Right lobe of liver (tissue), 6 donors: Measurements from ENCODE around the gene FTHL17. TPM values are rescaled to one million over a fixed set of nuclear protein-coding genes. Genes with fewer than 3 reads are reported as not detected.
A peak's percentile ranks its signal among the peaks of the same experiment; 100 is the strongest.

ENCODE experiments used
- ATAC-seq, 4 donors: fragments of 200-7000 bp; cut with Tn5 transposase; one replicate each; pipeline ENCODE4 v1.9.1; 2020; ENCODE audit warnings: mild to moderate bottlenecking in 4 of 4, moderate library complexity in 4 of 4
- DNase-seq, 3 donors: peaks; one replicate each; pipeline ENCODE4 v3.0.0-alpha.2; 2020
- H3K27ac ChIP-seq, 3 donors: fragments of 200-600 bp; one replicate each; pipeline ENCODE4 v1.8.0; 2022
- H3K27me3 ChIP-seq, 2 donors: fragments of 200-600 bp; one replicate each; pipeline ENCODE4 v1.8.0; 2022
- H3K36me3 ChIP-seq, 4 donors: fragments of 200-600 bp; sonication (generic) in 1 of 4; one replicate each; pipeline versions ENCODE4 v1.5.1 to v1.8.0; 2017 to 2022; ENCODE audit warnings: control low read depth in 1 of 4
- H3K4me1 ChIP-seq, 4 donors: fragments of 200-600 bp; sonication (generic) in 1 of 4; one replicate each; pipeline versions ENCODE4 v1.5.1 to v1.8.0; 2017 to 2022; ENCODE audit warnings: control low read depth in 1 of 4
- H3K4me3 ChIP-seq, 3 donors: fragments of 200-600 bp; one replicate each; pipeline ENCODE4 v1.8.0; 2022
- H3K9me3 ChIP-seq, 4 donors: fragments of 200-600 bp; sonication (generic) in 1 of 4; one replicate each; pipeline versions ENCODE4 v1.5.1 to v1.8.0; 2017 to 2022; ENCODE audit warnings: control low read depth in 1 of 4
- CTCF ChIP-seq, 4 donors: fragments of 200-600 bp in 3 of 4; fragments of 450-650 bp in 1 of 4; IDR thresholded peaks; one replicate each; pipeline versions ENCODE4 v1.5.1 to v1.8.0; 2016 to 2022; ENCODE audit warnings: antibody characterized with exemption in 4 of 4, mild to moderate bottlenecking in 2 of 4
- POLR2A ChIP-seq: fragments of 450-650 bp; IDR thresholded peaks from one replicate; pipeline ENCODE4 v1.6.1; 2017; ENCODE audit warnings: antibody characterized with exemption, mild to moderate bottlenecking
- WGBS: methylation state at CpG from one replicate; pipeline ENCODE4 v1.1.6; 2018; ENCODE audit warnings: low coverage, low lambda C conversion rate; ENCODE audit not compliant: insufficient coverage; ENCODE audit errors: missing lambda C conversion rate; 5-methylcytosine and 5-hydroxymethylcytosine counted together
- intact Hi-C, 2 donors: fragments of 100-400 bp; cut with DNase I; formaldehyde crosslinking; loops; one replicate each; pipeline versions ENCODE4 v1.11.2 to v1.14.1; 2022
- long read RNA-seq: library from polyadenylated mRNA; unstranded; transcript quantifications from one replicate; pipeline ENCODE4 v2.0.0, GENCODE V29; 2019
- total RNA-seq, 6 experiments: library from RNA; depleted of rRNA in 2 of 6; stranded (reverse); fragments of >200 nt in 2 of 6; fragmentation: NEBNext Ultra II Directional in 3 of 6; extraction: Animal tissue kit (Norgen Biotek cat#: 25700) in 3 of 6; gene quantifications; one replicate each; pipeline versions ENCODE4 v1.1.0 to v1.2.4, GENCODE V29; 2016 to 2023
- donor health status: DM: no; HTN: yes; CAD: no.
- donor health status: DM: no; HTN: no; CAD: no.
- donor health status: DM: no; HTN: no; CAD: no.
- donor health status: DM: no; HTN: yes; CAD: no.
- donor health status: DM: no; HTN: yes; CAD: no.

FTHL17 gene
- not detected for total RNA-seq
- long read RNA-seq = 0 reads

- 88% methylated on average over 33 of the region's 33 CpGs for WGBS
- no peak within 1 kb of the TSS for H3K27ac ChIP-seq
- no peak within 1 kb of the TSS for H3K4me3 ChIP-seq
- TF ChIP-seq POLR2A = no peak
- no peak for TF ChIP-seq CTCF (IDR thresholded peaks at IDR 0.05)
- no peaks in the 10 kb centered on the region for H3K27me3 ChIP-seq
- no peaks in the 10 kb centered on the region for H3K36me3 ChIP-seq
- H3K9me3 ChIP-seq = no peaks in the 10 kb centered on the region
- DNase-seq (no peak), ATAC-seq (no peak)
- intact Hi-C loops = no loop called here
- H3K4me1 ChIP-seq = no peaks in the 10 kb centered on the region
Measured at GRCh38 chrX:31071725-31072124, at the start of gene FTHL17. Gene FTHL17, minus strand, starts transcription at chrX:31072041. Its CDS starts 88 bp downstream, at chrX:31071953.

DNA sequence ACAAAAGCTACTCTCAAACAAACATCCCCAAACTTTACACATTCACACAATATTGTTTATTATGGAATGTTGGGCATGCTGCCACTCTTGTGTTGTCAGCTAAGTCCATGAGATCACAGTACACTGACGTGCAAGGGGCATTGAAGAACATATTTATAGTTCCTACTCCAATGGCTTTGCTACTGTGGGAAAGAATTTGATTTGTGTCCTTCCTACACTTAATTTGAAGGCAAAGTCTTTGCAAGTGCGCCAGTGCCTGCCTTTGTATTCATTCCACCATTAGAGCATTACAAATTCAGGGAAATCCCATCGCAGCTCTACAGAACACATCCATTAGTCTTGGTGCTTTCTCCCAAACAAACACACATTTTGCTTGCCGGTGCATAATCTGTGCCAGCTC lies 45.4 kb upstream of the FTHL17 start:
- peak in 1 of 4 donors; percentile 13 for ATAC-seq
- H3K9me3 ChIP-seq = no peaks in the 10 kb centered on the region
- no peak for TF ChIP-seq CTCF (IDR thresholded peaks at IDR 0.05)
- no peak for TF ChIP-seq POLR2A
- no peak overlapping the region for H3K27ac ChIP-seq
- no peaks in the 10 kb centered on the region for H3K4me1 ChIP-seq
- H3K4me3 ChIP-seq = no peak overlapping the region
- no peaks in the 10 kb centered on the region for H3K27me3 ChIP-seq
- DNase-seq = no peak
- peaks cover 0 to 14% (median 0%) of the 10 kb centered on the region in 4 donors for H3K36me3 ChIP-seq
- WGBS = 44% methylated on average over 4 of the region's 4 CpGs
- intact Hi-C loops = no loop called here

- no peak for DNase-seq
- no peaks in the 10 kb centered on the region for H3K4me1 ChIP-seq
- no peak overlapping the region for H3K4me3 ChIP-seq
- H3K27me3 ChIP-seq = no peaks in the 10 kb centered on the region
- no peak overlapping the region for H3K27ac ChIP-seq
- WGBS = 57% methylated on average over 4 of the region's 4 CpGs
- TF ChIP-seq POLR2A = no peak
- no peak for TF ChIP-seq CTCF (IDR thresholded peaks at IDR 0.05)
- no peaks in the 10 kb centered on the region for H3K9me3 ChIP-seq
- ATAC-seq = no peak
- peaks cover 0 to 3% (median 0%) of the 10 kb centered on the region in 4 donors for H3K36me3 ChIP-seq
- intact Hi-C loops = no loop called here
Measured at GRCh38 chrX:31115398-31115797, 43.6 kb upstream of the FTHL17 start.

GRCh38 chrX:31114858-31115257 lies 43.0 kb upstream of the FTHL17 start:
- Histone ChIP-seq H3K4me3 (no peak overlapping the region), H3K36me3 (no peaks in the 10 kb centered on the region), H3K4me1 (no peaks in the 10 kb centered on the region), H3K9me3 (no peaks in the 10 kb centered on the region), H3K27me3 (no peaks in the 10 kb centered on the region), H3K27ac (no peak overlapping the region)
- DNase-seq (no peak), ATAC-seq (no peak)
- intact Hi-C loops = no loop called here
- TF ChIP-seq POLR2A (no peak), CTCF (IDR thresholded peaks at IDR 0.05) (no peak)
- 50% methylated on average over 2 of the region's 2 CpGs for WGBS
